ENCODE results near the gene CIRBP.

DNA sequence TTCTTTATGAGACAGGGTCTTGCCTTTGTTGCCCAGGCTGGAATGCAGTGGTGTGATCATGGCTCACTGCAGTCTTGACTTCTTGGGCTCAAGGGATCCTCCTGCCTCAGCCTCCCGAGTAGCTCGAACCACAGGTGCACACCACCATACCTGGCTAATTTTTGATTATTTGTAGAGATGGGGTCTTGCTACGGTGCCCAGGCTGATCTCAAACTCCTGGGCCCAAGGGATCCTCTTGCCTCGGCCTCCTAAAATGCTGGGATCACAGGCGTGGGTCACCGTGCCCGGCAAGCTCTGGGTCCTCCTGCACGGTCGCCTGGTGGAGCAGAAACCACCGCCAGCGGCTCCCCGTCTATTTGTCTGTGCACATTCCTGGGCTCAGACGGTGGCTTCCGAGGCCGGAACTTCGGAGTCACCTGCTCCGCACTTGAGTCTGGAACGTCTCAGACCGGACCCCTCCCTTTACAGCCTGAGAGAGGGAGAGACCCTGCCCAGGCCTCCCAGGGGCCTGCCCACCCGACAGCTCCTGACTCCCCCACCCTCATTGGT, 38.7 kb downstream of the CIRBP start:
- TF ChIP-seq, protein P1, sequence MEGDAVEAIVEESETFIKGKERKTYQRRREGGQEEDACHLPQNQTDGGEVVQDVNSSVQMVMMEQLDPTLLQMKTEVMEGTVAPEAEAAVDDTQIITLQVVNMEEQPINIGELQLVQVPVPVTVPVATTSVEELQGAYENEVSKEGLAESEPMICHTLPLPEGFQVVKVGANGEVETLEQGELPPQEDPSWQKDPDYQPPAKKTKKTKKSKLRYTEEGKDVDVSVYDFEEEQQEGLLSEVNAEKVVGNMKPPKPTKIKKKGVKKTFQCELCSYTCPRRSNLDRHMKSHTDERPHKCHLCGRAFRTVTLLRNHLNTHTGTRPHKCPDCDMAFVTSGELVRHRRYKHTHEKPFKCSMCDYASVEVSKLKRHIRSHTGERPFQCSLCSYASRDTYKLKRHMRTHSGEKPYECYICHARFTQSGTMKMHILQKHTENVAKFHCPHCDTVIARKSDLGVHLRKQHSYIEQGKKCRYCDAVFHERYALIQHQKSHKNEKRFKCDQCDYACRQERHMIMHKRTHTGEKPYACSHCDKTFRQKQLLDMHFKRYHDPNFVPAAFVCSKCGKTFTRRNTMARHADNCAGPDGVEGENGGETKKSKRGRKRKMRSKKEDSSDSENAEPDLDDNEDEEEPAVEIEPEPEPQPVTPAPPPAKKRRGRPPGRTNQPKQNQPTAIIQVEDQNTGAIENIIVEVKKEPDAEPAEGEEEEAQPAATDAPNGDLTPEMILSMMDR (IDR thresholded peaks at IDR 0.05), result no peak
- no peak for TF ChIP-seq POLR2A (IDR thresholded peaks at IDR 0.05)
